ENCODE measurements around the gene ELOA2.
"Not testable (repeated sequence)": the region's sequence is repeated elsewhere in the genome, so short reads cannot be mapped to it uniquely, and the experiment has no call there.

Gene ELOA2, protein sequence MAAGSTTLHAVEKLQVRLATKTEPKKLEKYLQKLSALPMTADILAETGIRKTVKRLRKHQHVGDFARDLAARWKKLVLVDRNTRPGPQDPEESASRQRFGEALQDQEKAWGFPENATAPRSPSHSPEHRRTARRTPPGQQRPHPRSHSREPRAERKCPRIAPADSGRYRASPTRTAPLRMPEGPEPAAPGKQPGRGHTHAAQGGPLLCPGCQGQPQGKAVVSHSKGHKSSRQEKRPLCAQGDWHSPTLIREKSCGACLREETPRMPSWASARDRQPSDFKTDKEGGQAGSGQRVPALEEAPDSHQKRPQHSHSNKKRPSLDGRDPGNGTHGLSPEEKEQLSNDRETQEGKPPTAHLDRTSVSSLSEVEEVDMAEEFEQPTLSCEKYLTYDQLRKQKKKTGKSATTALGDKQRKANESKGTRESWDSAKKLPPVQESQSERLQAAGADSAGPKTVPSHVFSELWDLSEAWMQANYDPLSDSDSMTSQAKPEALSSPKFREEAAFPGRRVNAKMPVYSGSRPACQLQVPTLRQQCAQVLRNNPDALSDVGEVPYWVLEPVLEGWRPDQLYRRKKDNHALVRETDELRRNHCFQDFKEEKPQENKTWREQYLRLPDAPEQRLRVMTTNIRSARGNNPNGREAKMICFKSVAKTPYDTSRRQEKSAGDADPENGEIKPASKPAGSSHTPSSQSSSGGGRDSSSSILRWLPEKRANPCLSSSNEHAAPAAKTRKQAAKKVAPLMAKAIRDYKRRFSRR

DNA sequence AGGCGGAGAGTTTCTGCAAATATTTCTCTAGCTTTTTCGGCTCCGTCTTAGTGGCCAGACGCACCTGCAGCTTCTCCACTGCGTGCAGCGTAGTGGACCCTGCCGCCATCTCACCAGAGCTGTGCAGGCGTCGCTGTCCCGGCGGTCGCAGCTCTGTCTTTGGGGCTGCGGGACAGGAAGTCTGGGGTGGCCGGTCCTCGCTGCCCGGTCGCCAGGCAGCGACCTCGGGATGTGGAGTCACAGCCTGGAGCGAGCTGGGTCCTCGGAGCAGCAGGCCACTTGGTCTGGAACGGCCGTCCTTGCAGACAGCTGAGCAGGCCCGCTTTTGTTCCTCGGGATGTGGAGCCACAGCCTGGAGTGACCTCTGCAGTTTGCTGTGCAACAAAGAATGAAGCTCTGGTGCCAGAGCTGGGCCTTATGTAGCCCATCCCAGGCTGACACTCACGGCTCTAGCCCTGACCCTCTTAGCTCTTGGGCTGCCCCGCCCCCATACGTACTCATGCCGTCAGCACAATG is at the start of gene ELOA2:
Gene ELOA2 (minus strand): TSS at position 466 of the 516 bp plus-strand sequence. CDS start 357 bp downstream, at position 109.
- DNase-seq (ENCODE audit: low read depth) = no peak

DNA sequence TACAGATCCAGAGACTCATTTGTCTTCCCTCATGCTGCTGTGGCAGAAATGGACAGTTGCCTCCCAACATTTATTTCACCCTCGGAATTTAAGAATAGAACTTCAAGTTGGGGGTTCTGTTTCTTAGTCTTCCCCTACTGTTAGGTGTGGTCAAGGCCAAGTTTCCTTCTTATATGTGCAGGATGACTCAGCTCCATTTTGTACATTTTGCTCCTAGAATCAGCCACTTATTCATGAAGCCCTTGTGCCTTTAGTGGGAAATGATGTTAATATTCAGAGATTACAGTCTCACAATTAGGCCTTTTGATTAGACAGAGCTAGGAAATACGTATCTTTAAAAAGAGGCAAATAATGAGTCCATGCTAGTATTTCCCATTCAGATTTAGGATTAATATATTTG is 46.2 kb upstream of the ELOA2 start:
- no peak for DNase-seq (ENCODE audit: low read depth)

DNA sequence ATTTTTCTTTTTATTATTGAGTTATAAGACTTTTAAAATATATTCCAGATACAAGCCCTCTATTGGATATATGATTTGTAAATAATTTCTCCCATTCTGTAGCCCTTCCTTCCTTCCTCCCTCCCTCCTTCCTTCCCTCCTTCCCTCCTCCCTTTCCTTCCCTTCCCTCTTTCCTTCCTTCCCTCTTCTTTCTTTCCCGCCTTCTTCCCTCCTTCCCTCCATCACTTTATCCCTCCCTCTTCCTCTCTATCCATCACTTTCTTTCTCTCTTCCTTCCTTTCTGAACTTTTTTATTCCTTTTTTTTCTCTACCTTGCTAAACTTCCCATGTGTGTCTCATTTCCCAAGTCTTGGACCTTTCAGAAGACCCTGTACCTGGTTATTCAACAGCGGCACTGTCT is 45.5 kb upstream of the ELOA2 start:
- no peak for DNase-seq (ENCODE audit: low read depth)

DNA sequence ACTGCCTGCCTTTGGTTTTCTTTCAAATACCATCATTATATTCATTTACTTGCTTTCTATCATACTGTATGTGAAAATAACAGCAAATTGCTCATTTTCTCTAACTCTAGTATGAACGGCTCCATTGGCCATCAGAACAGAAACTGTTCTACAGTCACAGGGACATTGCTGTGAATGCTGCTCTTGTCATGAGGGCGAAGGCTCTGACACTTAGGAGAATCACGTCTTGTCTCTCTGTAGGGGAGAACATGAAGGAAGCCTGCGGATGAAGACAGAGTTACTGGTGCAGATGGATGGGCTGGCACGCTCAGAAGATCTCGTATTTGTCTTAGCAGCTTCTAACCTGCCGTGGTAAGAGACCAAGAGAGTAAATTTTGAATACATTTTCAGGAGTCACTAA is 41.7 kb upstream of the ELOA2 start:
- DNase-seq (ENCODE audit: low read depth) = no peak

DNA sequence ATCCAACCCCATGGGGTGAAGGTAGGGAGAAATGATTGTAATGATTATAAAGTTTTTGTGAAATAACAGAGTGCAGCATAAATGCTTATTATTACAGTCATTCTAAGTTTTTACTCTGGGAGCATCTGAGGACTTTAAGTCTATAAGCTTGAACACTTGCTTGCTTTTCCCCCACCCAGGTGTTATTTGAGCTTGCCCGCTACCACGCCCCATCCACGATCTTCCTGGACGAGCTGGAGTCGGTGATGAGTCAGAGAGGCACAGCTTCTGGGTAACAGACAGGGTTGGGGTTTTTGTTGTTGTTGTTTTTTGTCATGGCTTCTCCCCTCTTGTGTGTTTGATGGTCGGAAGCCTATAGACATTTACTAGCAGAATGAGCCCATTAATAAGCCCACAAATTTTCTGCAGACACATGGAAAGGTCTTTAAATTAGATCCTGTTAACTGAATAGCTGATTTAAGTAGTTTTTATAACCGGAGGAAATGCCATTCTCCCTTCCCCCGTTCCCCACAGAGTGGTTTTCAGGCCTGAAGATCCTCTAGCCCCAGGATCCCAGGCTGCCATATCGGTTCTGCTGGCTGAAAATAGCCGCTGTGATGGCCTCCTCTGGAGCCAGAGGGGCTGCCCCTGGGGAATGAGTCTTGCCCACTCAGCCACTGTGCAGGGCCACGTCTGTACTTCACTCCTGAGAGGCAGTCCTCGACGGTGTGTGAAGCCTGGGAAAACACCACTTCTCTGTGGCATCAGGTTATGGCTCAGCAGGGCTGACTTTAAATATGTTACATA is 39.9 kb upstream of the ELOA2 start:
- no peak for DNase-seq (ENCODE audit: low read depth)

DNA sequence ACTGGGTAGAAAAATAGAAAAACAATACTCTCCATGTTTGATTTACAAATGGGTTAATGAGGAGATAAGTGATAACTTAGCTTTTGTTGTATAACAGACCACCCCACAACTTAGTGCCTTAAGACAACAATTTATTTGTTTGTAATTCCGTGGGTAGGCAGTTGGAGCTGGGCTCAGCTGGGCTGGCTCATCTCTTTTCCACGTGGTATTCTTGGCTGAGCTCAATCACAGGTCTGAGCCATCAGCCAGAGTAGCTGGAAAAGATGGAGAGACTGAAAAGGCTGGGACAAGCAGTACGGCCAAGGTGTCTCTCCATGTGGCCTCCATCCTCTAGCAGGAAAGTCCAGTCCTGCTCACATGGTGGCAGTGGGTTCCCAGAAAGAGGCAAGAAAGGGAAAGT is 32.2 kb upstream of the ELOA2 start:
- no peak for DNase-seq (ENCODE audit: low read depth)

DNA sequence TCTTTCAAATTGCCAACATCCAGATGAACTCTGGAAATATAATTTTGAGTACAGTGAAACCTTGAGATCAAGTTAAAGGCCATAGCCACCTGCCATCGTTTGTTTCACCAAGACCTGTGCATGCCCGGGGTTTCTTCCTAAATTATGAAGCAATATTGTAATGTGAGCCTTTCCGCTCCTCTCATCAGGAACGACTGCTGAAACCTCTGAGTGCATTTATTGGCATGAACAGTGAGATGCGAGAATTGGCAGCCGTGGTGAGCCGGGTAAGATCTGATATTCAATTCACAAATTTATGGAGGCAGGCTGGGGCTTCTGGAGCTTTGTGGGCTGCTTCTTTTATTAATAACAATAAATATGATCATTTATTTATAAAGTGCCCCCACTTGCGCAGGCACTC is 27.7 kb upstream of the ELOA2 start:
- DNase-seq (ENCODE audit: low read depth) = no peak

DNA sequence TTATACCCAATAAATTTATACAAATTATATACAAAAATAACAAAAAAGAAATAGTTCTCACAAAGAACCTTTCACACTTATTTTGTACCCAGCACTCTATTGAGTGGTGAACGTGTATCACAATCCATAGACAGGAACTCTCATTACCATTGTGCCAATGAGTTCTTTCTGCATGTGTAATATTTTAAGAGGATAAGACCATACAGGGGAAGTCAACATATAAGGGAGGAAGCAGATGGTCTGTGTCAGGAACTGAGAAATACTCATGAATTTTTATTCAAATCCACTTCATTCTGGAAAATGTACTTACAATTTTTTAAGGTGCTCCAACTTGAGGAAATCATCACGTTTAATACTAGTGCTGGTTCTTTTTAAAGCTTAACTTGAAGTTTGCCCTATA is 27.1 kb upstream of the ELOA2 start:
- no peak for DNase-seq (ENCODE audit: low read depth)

DNA sequence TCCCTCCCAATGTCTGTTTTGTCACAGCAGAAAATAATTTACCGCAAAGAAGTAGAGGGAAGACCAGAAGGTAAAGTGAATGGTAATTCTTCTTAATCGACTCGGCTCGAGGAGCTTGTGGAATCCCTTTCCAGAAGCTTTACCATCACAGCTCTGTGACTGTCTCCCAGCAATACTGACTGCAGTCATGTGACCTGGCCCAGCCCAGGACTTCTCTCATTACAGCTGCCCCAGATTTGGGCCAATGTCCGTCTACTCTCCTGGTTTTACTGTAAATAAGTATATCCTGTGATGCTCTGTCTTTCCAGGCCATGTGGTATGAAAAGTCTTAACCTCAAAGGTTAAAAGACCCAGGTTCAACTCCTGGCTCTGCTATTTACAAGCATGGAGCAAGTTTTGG is 18.9 kb upstream of the ELOA2 start:
- DNase-seq (ENCODE audit: low read depth) = no peak

DNA sequence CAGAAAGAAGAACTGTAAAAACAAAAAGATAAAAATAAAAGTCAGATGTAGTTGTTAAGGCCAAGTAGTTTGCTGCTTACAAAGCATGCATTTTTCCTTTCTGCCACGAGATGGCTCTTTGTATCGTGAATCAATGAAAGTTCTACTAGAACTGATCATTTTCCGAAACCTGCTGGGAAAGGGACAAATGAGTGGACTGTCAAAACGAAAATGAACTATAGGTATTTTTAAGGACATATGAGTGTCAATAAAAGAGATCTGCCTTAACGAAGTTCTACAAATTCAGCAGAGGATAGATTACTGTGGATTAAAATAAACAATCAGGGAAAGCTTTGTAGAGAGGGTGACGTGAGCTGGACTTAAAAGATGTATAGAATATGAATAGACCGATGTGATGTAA is 15.0 kb upstream of the ELOA2 start:
- DNase-seq (ENCODE audit: low read depth) = no peak

DNA sequence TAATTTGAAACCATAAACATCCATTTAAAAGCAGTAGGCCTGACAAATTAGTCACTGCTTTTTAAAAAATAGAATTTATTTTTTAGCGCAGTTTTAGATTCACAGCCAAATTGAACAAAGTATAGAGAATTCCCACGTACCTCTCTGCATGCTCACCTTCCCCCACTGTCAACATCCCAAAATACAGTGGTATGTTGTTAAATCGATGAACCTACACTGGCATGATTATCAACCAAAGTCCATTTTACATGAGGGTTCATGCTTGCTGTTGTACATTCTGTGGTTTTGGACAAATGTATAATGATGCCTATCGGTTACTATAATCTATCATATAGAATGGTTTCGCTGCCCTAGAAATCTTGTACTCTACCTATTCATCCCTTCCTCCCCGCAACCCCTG is 5.6 kb upstream of the ELOA2 start:
- DNase-seq (ENCODE audit: low read depth) = no peak

DNA sequence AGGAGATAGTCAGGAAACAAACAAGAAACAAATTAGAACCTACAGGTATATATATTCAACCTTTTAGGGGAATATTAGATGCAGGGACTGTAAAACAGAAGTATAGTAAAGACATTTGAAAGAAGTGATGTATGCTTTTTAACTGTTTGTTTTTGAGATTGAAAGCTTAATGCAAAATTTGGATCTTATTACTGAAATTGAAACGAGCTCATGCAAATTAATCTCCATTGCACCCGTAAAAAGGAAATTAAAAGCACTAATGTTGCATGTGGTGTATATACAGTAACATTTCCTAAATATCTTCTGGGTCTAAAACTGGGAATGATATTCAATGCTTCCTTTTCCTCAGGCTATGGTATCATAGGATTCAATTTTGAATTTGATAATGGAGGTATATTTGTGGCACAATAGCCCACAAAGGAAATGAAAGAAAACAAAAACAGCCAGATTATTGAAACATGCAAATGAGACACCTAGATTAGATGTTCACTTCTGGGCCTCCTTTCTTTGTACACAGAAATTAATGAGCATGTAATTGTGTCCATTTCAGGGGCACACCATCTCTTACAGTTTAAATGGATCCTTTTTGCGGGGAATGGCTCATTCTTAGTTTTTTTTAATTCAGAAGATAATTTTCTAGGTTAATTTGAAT is 1.6 kb upstream of the ELOA2 start:
- no peak for DNase-seq (ENCODE audit: low read depth)

DNA sequence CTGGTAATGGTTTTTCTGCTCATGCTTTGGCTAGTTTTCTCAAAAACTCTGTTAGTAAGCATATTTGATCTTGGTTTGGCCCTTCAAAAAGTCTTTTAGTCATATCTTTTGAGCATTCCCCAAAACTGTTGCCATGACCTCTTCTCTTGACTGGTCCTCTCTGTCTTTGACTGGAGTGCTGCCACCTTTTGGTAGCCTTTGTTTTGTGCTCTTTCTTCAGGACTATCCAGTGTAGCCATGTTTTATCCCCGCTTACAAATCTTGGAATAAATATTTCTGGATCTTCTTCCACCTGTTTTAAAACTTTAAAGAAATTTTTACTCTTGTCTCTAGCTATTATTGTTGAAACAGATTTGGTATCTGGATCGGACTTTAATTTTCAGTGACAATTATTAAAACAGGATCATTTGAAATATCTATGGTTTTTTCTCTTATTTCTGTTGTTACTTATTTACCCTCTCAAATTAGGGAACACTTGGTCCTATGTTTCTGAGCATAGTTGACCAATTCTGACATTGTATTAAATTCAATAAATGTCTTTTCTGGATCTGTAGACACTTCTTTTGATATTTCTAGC is 965 bp upstream of the ELOA2 start:
- no peak for DNase-seq (ENCODE audit: low read depth)

DNA sequence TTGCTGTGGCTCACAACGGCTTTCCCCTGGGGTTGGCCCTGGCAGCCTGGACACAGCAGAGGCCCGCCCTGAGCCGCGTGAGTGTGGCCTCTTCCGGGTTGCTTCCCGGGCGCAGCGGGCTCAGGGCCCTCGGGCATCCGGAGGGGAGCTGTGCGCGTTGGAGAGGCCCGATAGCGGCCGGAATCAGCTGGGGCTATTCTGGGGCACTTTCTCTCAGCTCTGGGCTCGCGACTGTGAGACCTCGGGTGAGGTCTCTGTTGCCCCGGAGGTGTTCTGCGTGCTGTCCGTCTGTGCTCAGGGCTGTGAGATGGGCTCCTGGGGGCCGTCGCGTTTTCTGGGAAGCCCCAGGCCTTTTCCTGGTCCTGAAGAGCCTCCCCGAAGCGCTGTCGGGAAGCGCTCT is 830 bp downstream of the ELOA2 start:
- not testable (repeated sequence) for DNase-seq (ENCODE audit: low read depth)

DNA sequence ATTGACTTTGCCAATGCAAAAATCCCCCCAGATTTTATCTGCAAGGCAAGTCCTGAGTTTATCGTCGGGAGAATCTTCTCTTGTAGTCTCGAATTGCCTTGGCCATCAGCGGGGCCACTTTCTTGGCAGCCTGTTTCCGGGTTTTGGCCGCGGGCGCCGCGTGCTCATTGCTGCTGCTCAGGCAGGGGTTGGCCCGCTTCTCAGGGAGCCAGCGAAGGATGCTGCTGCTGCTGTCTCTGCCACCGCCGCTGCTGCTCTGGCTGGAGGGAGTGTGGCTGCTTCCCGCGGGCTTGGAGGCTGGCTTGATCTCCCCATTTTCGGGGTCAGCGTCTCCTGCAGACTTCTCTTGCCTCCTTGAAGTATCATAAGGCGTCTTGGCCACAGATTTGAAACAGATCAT is 2.5 kb downstream of the ELOA2 start:
- DNase-seq (ENCODE audit: low read depth) = no peak

DNA sequence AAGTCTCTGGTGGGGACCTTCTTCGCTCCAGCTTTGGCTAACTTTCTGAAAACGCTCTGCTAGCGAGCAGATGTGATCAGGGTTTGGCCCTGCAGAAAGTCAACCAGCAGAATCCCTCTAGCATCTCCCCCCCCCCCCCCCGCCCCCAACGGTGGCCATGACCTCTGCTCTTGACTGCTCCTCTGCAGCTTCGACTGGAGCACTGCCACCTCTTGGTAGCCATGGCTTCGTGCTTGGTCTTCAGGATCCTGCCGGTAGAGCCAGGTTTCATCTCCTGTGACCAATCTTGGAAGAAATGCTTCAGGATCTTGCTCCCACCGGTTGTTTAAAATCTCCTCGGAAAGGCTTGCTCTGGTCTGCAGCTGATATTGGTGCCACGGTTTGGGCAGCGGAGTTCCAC is 4.5 kb downstream of the ELOA2 start:
- not testable (repeated sequence) for DNase-seq (ENCODE audit: low read depth)

DNA sequence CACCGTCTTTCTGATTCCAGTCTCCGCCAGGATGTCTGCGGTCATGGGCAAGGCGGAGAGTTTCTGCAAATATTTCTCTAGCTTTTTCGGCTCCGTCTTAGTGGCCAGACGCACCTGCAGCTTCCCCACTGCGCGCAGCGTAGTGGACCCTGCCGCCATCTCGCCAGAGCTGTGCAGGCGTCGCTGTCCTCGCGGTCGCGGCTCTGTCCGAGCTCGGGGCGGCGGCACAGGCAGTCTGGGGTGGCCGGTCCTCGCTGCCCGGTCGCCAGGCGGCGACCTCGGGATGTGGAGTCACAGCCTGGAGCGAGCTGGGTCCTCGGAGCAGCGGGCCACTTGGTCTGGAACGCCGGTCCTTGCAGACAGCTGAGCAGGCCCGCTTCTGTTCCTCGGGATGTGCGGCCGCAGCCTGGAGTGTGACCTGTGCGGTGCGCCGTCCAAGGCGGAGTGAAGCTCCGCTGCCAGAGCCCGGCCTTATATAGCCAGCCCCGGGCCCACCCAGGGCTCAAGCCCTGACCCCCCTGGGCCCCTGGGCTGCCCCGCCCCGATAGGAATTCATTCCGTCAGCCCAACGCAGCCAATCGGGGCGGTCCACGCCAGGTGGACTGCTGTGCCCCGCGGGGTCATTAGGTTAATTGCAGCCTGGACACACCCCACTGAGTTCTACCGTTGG is 5.6 kb downstream of the ELOA2 start:
- DNase-seq (ENCODE audit: low read depth) = not testable (repeated sequence)

DNA sequence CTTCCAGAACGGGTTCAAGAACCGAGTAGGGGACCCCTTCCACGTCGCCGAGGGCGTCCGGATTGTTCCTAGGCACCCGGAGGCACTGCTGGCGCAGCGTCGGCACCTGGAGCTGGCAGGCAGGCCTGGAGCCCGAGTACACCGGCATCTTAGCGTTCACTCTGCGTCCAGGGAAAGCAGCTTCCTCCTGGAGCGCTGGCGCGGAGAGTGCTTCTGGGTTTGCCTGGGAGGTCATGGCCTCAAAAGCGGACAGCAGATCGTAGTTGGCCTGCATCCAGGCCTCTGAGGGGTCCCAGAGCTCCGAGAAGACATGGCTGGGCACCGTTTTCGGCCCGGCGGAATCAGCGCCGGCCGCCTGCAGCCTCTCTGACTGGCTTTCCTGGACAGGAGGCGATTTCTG is 6.7 kb downstream of the ELOA2 start:
- DNase-seq (ENCODE audit: low read depth) = not testable (repeated sequence)

DNA sequence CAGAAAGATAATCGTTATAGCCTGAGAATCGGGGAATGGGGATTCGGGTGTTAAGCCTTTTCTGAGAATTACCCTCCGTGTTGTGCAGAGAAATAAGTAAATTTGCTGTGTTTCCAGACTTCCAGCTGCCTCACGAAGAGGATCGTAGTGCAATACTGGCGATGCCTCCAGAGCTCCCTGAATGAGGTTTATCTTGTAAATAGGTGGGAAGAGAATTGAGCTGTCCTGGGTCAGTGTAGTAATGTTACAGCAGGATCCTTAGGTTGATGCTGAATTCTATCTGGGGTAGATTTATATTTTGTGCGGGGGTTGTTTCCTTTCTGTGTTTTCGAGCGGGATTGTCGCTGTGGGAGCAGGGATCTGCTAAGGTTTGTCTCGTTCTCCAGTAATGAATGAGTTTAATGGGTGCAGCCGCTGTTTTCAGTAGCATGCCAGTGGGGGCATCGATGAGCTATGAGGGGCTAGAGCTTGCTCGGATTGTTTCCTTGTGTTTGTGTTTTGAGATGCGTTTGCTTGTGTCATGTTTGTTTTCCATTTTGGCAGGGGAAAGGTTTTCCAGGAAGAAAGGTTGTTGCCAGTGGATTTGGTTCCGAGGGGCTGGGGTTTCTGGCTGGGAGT is 9.8 kb downstream of the ELOA2 start:
- not testable (repeated sequence) for DNase-seq (ENCODE audit: low read depth)

DNA sequence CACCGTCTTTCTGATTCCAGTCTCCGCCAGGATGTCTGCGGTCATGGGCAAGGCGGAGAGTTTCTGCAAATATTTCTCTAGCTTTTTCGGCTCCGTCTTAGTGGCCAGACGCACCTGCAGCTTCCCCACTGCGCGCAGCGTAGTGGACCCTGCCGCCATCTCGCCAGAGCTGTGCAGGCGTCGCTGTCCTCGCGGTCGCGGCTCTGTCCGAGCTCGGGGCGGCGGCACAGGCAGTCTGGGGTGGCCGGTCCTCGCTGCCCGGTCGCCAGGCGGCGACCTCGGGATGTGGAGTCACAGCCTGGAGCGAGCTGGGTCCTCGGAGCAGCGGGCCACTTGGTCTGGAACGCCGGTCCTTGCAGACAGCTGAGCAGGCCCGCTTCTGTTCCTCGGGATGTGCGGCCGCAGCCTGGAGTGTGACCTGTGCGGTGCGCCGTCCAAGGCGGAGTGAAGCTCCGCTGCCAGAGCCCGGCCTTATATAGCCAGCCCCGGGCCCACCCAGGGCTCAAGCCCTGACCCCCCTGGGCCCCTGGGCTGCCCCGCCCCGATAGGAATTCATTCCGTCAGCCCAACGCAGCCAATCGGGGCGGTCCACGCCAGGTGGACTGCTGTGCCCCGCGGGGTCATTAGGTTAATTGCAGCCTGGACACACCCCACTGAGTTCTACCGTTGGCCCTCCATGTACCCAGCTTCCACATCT is 11.5 kb downstream of the ELOA2 start:
- not testable (repeated sequence) for DNase-seq (ENCODE audit: low read depth)

All from HS-5 (cell line).